Lung (tissue), 12 donors: ENCODE measurements around the gene STAT5A. TPM values are rescaled to one million over a fixed set of nuclear protein-coding genes. Genes with fewer than 3 reads are reported as not detected.
"Not testable (repeated sequence)": the region's sequence is repeated elsewhere in the genome, so short reads cannot be mapped to it uniquely, and the experiment has no call there.

Source experiments
- ATAC-seq: fragments of 200-7000 bp; cut with Tn5 transposase; one replicate; pipeline ENCODE4 v1.9.1; 2020; ENCODE audit warnings: moderate number of reproducible peaks; ENCODE audit not compliant: insufficient read depth, low FRiP score
- DNase-seq, 3 donors: peaks; one replicate each; pipeline ENCODE4 v3.0.0-alpha.2; 2013 to 2017
- H3K27ac ChIP-seq, 2 donors: one replicate each; pipeline ENCODE4 v1.5.1; 2013; ENCODE audit warnings: mild to moderate bottlenecking in 2 of 2, moderate library complexity in 2 of 2, control low read depth in 1 of 2, inconsistent platforms in 1 of 2, low read depth in 1 of 2, low read length in 1 of 2
- H3K27me3 ChIP-seq, 3 donors: one replicate each; pipeline ENCODE4 v1.5.1; 2013; ENCODE audit warnings: low read length in 2 of 3; ENCODE audit not compliant: control insufficient read depth in 3 of 3, insufficient read depth in 3 of 3
- H3K36me3 ChIP-seq, 4 donors: one replicate each; pipeline ENCODE4 v1.5.1; 2013; ENCODE audit warnings: low read length in 4 of 4, mild to moderate bottlenecking in 1 of 4, moderate library complexity in 1 of 4; ENCODE audit not compliant: control insufficient read depth in 4 of 4, insufficient read depth in 4 of 4
- H3K4me1 ChIP-seq, 5 donors: one replicate each; pipeline ENCODE4 v1.5.1; 2013; ENCODE audit warnings: low read length in 5 of 5, mild to moderate bottlenecking in 2 of 5, moderate library complexity in 1 of 5; ENCODE audit not compliant: control insufficient read depth in 5 of 5, insufficient read depth in 5 of 5
- H3K4me3 ChIP-seq: one replicate; pipeline ENCODE4 v1.5.1; 2013; ENCODE audit warnings: mild to moderate bottlenecking, control low read depth, moderate library complexity
- H3K9ac ChIP-seq, 2 donors: one replicate each; pipeline ENCODE4 v1.5.1; 2013; ENCODE audit warnings: low read length in 2 of 2, control low read depth in 1 of 2; ENCODE audit not compliant: insufficient read depth in 1 of 2
- H3K9me3 ChIP-seq, 4 donors: one replicate each; pipeline ENCODE4 v1.5.1; 2013; ENCODE audit warnings: low read length in 3 of 4, mild to moderate bottlenecking in 1 of 4, moderate library complexity in 1 of 4; ENCODE audit not compliant: control insufficient read depth in 4 of 4, insufficient read depth in 3 of 4
- WGBS, 2 donors: extraction: QIAGEN DNeasy Blood & Tissue Kit; methylation state at CpG; one replicate each; pipeline ENCODE4 v1.1.7; 2013; 5-methylcytosine and 5-hydroxymethylcytosine counted together
- polyA plus RNA-seq, 2 donors: library from polyadenylated mRNA; stranded (reverse); fragments of 200-250 nt; gene quantifications; one replicate each; pipeline ENCODE4 v1.2.1, GENCODE V29; 2013
- total RNA-seq, 2 donors: library from RNA; depleted of rRNA in 1 of 2; stranded (reverse); fragments of >200 nt in 1 of 2; gene quantifications; one replicate each; pipeline ENCODE4 v1.2.1, GENCODE V29; 2014 to 2021
- TF ChIP-seq, protein P1 (sequence below): IDR thresholded peaks from 2 replicates; pipeline ENCODE4 v1.5.1; 2012; ENCODE audit warnings: mild to moderate bottlenecking; ENCODE audit errors: control extremely low read depth, extremely low read depth
- donor health status: control.
- donor health status: control.
- donor health status: Bipolar disorder and iron deficiency.
- donor health status: healthy.
- donor health status: DM: yes; HTN: yes; CAD: no.

STAT5A gene
- total and polyA plus RNA-seq, 4 donors = 16.4 to 52.0 (median 31.8) TPM

DNA sequence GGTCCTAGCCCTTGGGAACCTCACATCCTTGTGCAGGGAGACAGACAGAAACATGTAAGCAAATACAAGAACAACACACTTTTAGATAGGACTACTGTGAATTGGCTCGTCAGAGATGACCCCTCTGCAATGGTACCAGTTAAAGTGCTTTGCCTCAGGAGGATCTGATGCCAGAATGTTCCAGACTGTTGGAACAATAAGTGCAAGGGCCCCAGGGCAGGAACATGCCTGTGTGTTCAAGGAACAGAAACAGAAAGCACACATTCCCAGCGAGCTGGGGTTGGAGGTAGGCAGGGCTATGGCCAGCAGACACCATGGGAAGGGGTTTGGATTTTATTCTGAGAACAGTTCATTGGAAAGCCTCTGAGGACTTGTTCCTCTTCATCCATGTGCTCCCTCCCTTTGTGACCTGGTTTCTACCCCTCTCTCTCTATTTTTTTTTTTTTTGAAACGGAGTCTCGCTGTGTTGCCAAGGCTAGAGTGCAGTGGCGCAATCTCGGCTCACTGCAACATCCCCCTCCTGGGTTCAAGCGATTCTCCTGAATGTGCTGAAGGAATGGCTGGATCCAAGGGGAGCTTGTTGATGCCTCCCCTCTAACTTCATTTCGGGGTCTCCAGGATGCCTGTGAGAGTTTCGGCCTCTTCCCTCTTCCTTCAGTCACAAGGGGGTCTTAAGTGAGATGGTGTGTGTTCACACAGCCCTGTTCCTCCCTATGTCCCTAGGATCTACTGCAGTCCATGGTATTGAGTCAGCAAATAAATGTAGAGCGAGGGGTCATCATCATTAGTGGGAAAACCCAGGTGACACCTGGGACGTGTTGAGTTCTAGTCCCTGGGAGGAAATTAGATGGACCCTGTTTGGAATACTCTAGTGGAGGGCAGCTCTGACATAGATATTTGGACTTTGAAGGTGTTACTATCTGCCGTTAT, 6.4 kb downstream of the STAT5A start:
- no peak overlapping the region for H3K27ac ChIP-seq
- H3K9me3 ChIP-seq = no peaks in the 10 kb centered on the region
- peaks cover 0 to 2% (median 0%) of the 10 kb centered on the region in 5 donors for H3K4me1 ChIP-seq
- H3K27me3 ChIP-seq = no peaks in the 10 kb centered on the region
- no peak for DNase-seq
- ATAC-seq = no peak
- H3K4me3 ChIP-seq = no peak overlapping the region
- 68 to 77% methylated on average over 12 of the region's 12 CpGs for WGBS, 2 donors
- no peak overlapping the region for H3K9ac ChIP-seq
- TF ChIP-seq, protein P1, sequence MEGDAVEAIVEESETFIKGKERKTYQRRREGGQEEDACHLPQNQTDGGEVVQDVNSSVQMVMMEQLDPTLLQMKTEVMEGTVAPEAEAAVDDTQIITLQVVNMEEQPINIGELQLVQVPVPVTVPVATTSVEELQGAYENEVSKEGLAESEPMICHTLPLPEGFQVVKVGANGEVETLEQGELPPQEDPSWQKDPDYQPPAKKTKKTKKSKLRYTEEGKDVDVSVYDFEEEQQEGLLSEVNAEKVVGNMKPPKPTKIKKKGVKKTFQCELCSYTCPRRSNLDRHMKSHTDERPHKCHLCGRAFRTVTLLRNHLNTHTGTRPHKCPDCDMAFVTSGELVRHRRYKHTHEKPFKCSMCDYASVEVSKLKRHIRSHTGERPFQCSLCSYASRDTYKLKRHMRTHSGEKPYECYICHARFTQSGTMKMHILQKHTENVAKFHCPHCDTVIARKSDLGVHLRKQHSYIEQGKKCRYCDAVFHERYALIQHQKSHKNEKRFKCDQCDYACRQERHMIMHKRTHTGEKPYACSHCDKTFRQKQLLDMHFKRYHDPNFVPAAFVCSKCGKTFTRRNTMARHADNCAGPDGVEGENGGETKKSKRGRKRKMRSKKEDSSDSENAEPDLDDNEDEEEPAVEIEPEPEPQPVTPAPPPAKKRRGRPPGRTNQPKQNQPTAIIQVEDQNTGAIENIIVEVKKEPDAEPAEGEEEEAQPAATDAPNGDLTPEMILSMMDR = no peak
- peaks cover 0 to 19% (median 1%) of the 10 kb centered on the region in 4 donors for H3K36me3 ChIP-seq

DNA sequence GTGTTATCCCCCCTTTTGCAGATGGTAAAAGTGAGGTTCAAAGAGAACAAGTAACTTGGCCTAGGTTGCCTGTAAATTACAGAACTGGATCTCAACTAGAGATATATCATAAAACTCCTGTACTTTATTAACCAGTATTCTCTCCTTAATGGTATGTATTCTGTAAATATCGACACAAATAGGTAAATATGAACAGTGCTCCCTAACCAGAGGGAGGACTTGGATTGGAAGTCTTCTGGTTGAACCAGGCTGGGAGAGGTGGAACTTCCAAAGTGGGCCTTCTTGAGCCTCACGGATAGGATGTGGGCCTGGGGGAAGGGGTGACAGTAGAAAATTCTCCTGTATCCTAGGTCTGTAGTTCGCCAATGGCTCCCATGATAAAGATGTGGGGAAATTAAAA, 7.7 kb downstream of the STAT5A start:
- Histone ChIP-seq H3K4me1 (no peaks in the 10 kb centered on the region), H3K27ac (no peak overlapping the region), H3K36me3 (peaks cover 0 to 22% (median 1%) of the 10 kb centered on the region in 4 donors), H3K4me3 (no peak overlapping the region), H3K9me3 (no peaks in the 10 kb centered on the region), H3K27me3 (no peaks in the 10 kb centered on the region), H3K9ac (no peak overlapping the region)
- ATAC-seq = no peak
- DNase-seq = no peak
- TF ChIP-seq, protein P1 = no peak
- 96 to 98% methylated on average over 3 of the region's 3 CpGs for WGBS, 2 donors

DNA sequence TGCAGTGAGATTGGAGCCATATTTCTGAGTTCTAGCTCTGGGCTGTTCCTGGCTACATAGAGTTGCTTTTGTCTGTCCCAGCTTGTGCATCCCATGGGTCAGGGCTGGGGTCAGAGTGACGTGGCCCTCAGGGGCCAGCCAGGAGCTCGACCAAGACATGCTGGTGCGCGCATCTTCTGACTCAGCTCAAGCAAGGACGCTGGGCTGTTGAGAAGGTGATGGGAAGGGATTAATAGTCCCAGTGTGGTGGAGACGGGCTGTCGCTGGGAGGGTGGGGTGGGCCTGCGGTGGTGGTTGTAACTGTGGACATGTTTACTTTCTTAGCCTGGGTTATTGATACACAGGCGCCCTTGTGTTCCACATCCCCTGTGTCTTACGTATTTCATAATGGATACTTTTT, 9.5 kb downstream of the STAT5A start:
- H3K9ac ChIP-seq, H3K27ac ChIP-seq, DNase-seq, H3K4me1 ChIP-seq, ATAC-seq, H3K27me3 ChIP-seq, H3K9me3 ChIP-seq, H3K4me3 ChIP-seq: not testable (repeated sequence)
- peaks cover 0 to 31% (median 1%) of the 10 kb centered on the region in 4 donors for H3K36me3 ChIP-seq
- WGBS, 2 donors = 85 to 95% methylated on average over 9 to 10 of the region's 10 CpGs

DNA sequence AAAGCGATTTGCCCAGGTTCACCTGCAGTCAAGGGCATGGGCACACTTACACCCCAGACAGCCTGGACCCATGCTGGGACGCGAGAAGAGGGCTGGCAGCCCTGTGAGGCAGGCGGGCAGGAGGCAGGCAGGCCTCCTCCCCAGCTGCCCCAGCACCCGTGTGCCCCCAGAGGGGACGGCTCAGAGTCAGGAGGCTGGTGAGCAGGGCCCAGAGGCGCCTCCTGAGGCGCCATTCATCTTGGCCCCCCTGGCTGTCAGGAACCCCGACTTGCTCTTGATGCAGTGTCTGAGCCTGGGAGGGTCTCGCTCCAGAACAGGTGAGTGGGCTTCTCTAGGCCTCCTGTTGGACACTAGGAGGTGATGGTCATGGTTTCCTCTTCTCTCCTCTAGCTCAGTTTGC, 11.1 kb downstream of the STAT5A start:
- ATAC-seq, H3K9me3 ChIP-seq, H3K9ac ChIP-seq, H3K4me1 ChIP-seq, H3K27ac ChIP-seq, DNase-seq, H3K27me3 ChIP-seq, H3K4me3 ChIP-seq: not testable (repeated sequence)
- WGBS, 2 donors = 93% methylated on average over 10 of the region's 10 CpGs
- peaks cover 0 to 34% (median 2%) of the 10 kb centered on the region in 4 donors for H3K36me3 ChIP-seq

DNA sequence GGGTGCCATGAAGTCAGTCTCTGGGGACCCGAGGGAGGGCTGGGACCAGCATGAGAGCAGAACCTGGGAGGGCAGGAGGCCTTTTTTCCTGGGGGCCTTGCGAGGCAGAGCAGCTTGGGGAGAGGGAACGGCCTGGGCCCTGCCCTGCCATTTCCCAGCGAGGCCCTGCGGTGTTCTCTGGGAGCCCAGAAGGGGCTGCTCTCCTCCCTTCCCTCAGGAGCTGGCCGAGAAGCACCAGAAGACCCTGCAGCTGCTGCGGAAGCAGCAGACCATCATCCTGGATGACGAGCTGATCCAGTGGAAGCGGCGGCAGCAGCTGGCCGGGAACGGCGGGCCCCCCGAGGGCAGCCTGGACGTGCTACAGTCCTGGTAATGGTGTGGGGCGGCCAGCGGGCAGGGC, 11.6 kb downstream of the STAT5A start:
- WGBS, 2 donors = 100% methylated on average over 2 of the region's 17 CpGs; no CpG with 5 or more reads in 1 of the 2 donors
- H3K36me3 ChIP-seq = peaks cover 0 to 37% (median 3%) of the 10 kb centered on the region in 4 donors
- not testable (repeated sequence) for ATAC-seq

More for the DNA sequence above, 11.6 kb downstream of the STAT5A start:
- H3K4me1 ChIP-seq, DNase-seq, H3K27me3 ChIP-seq, H3K9me3 ChIP-seq, H3K9ac ChIP-seq, H3K27ac ChIP-seq, H3K4me3 ChIP-seq: not testable (repeated sequence)
